Left lobe of liver (tissue), 2 donors: ENCODE data around the gene WDR38. TPM values are rescaled to one million over a fixed set of nuclear protein-coding genes. Genes with fewer than 3 reads are reported as not detected.
A peak's percentile ranks its signal among the peaks of the same experiment; 100 is the strongest.

Experiments used
- ATAC-seq: fragments of 200-7000 bp; cut with Tn5 transposase; one replicate; pipeline ENCODE4 v1.9.1; 2020; ENCODE audit warnings: mild to moderate bottlenecking, moderate library complexity
- DNase-seq: peaks from one replicate; pipeline ENCODE4 v3.0.0-alpha.2; 2020; ENCODE audit warnings: low spot score
- total RNA-seq: library from RNA; stranded (reverse); gene quantifications from one replicate; pipeline ENCODE4 v1.2.1, GENCODE V29; 2021
- donor health status: DM: no; HTN: no; CAD: no; lungs with moderate emphysema.
- donor health status: DM: no; HTN: yes; CAD: no.

WDR38 gene
- total RNA-seq, result not detected

- DNase-seq, result peak; percentile 78
- ATAC-seq, result peak; percentile 91
These were observed at the start of gene WDR38 for GRCh38 chr9:124852829-124853531. Gene WDR38, plus strand, starts transcription at chr9:124853460. Its CDS starts 72 bp downstream, at chr9:124853532.

- no peak for ATAC-seq
- no peak for DNase-seq
These were observed 49.3 kb upstream of the WDR38 start for GRCh38 chr9:124803911-124804310.

- ATAC-seq (no peak), DNase-seq (no peak)
These were observed 48.1 kb upstream of the WDR38 start for GRCh38 chr9:124805186-124805585.

- no peak for DNase-seq
- no peak for ATAC-seq
These were observed 44.9 kb upstream of the WDR38 start for GRCh38 chr9:124808246-124808956.

DNA sequence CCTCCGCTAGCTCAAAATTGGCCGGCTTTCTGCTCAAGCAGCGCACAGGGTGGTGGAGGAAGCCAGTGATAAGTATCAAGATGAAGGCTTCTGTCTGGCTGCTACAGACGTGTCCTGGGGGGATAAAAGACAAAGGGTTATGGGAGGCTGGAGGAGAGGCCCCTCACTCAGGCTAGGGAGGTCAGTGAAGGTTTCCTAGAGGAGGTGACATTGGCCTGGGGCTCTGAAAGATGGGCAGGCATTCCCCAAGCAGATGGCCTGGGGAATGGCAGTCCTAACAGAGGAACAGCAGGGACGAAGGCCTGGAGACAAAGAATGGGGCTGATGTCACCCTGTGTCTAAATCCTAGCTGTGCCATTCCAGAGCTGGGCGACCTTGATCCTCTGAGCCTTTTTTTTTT is 44.0 kb upstream of the WDR38 start:
- DNase-seq, result no peak
- ATAC-seq, result no peak

- ATAC-seq, result no peak
- DNase-seq, result no peak
These were observed 43.3 kb upstream of the WDR38 start for GRCh38 chr9:124809741-124810500.

DNA sequence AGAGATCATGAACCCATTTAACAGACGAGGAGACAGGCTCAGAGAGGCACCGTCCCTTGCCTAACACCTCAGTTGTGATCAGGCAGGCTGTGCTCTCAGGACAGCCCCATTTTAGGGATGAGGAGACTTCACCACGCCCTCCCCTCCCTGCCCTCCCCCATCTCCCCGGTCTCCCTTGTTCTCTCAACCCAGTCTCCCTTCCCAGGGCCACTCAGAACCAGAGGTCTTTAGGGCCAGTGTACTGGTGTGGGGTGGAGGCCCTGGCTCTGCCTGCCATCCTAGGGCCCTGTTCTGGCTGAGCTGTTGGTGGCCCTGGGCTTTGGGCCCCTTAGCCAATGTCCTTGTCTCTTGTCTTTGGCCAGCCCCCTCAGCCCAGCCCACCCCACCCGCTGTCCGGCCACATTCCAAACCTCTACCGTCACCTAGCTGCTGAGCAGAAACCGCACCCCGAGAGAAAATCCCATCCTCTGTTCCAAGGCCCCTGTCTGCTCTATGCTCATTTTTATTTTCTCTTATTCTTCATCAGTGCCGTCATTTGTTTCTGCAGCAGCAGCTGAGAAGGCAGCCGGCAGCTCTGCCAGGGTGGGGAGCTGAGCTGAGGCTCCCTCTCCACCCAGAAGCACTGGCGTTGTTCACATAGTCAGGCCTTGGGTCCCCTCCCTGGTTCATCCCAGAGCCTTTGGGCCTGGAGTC is 42.5 kb upstream of the WDR38 start:
- DNase-seq (no peak), ATAC-seq (no peak)

DNA sequence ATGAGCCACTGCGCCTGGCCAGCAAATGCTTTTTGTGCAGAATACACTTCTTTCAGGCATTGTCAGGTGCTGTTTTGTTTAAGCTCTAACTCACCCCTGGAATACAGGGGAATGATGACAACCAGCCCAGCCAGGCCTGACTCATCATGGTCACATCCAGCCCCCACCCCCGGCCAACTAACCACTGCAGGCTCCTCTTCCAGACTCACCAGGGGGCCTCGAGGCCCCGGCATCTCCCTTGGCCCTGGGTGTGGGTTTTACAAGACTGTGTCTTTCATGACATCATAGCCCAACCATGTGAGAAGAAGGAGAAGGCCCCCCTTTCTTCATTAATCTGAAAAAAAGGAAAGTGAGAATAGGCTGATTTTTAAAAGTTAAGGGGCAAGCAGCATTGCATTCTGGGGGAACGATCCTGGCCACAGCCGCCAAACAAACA is 40.8 kb upstream of the WDR38 start:
- DNase-seq, result no peak
- ATAC-seq, result no peak

DNA sequence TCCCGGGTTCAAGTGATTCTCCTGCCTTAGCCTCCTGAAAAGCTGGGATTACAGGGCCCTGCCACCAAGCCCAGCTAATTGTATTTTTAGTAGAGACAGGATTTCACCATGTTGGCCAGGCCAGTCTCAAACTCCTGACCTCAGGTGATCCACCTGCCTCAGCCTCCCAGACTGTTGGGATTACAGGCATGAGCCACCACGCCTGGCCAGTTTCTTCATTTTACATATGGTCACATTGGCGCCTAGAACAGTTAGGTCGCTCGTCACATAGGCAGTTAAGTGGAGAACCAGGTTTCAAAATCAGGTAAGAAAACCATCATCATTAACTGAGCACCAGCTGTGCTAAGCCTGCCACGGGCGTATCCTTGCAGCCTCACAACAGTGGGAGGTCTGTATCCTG is 40.2 kb upstream of the WDR38 start:
- DNase-seq (no peak), ATAC-seq (no peak)

DNA sequence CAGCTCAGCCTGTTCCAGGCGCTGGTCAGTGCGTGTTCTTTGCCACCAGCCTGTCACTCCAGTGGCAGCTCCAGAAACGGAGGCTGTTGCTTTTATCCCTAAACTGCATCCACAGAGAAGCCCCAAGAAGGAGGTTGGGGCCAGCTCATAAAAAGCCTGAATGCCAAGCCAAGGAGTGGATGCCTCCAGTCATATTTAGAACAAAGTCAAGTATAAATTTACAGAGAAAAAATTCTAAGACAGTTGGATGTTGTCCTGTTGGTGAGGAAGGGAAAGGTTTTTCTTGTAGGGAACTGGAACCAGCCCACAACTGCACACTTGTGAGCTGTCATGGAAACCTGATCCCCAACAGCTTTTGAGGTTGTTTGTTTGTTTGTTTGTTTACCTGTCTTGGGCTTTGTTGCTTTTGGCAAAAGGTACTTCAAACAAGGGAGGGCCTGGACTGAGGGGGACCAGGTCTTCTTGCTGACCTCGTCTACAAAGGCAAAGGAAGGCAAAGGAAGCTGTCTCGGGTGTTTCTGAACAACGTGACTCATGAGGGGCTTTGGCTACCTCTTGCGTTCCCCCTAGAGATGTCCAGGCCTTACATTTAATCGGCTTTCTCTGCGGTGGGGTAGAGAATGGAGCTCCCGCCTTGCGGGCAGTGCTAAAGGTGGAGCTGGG is 39.6 kb upstream of the WDR38 start:
- no peak for ATAC-seq
- DNase-seq, result no peak

DNA sequence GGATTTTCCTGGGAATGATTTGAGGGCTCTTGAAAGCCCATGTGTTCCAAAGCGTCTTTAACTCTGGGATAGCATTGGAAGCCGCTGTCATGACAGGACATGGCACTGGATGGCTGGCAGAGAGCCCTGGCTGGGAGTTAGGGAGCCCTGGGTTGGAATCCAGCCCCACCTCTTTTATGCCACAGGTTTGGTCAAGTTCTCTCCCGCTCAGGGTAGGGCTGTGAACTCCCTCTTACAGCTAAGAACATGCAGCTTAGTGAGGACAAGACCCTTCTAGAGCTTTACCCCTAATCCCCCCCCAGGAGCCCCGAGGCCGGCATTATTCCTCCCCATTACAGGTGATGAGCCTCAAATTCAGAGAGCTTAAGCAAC is 39.1 kb upstream of the WDR38 start:
- no peak for DNase-seq
- no peak for ATAC-seq

DNA sequence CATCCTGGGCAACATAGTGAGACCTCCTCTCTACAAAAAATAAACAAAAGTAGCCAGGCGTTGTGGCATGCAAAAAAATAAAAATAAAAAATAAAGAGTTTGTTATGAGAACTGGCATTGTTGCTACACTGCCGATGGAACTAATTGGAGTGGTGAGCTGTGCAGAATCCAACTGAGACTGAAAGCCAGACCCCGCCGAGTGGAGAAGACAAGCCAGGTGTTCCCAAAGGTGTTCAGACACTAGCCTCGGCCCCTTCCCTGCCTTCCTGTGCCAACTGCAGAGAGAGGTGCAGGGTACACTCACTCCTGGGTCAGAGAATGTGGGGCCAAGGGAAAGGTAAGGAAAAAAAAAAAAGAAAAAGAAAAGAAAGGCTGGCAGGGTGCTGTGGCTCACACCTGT is 37.7 kb upstream of the WDR38 start:
- ATAC-seq, result no peak
- no peak for DNase-seq

- DNase-seq (peak; percentile 54), ATAC-seq (peak; percentile 90)
These were observed 34.6 kb upstream of the WDR38 start for GRCh38 chr9:124818431-124819281.

- DNase-seq (no peak), ATAC-seq (no peak)
These were observed 32.3 kb upstream of the WDR38 start for GRCh38 chr9:124820698-124821623.

DNA sequence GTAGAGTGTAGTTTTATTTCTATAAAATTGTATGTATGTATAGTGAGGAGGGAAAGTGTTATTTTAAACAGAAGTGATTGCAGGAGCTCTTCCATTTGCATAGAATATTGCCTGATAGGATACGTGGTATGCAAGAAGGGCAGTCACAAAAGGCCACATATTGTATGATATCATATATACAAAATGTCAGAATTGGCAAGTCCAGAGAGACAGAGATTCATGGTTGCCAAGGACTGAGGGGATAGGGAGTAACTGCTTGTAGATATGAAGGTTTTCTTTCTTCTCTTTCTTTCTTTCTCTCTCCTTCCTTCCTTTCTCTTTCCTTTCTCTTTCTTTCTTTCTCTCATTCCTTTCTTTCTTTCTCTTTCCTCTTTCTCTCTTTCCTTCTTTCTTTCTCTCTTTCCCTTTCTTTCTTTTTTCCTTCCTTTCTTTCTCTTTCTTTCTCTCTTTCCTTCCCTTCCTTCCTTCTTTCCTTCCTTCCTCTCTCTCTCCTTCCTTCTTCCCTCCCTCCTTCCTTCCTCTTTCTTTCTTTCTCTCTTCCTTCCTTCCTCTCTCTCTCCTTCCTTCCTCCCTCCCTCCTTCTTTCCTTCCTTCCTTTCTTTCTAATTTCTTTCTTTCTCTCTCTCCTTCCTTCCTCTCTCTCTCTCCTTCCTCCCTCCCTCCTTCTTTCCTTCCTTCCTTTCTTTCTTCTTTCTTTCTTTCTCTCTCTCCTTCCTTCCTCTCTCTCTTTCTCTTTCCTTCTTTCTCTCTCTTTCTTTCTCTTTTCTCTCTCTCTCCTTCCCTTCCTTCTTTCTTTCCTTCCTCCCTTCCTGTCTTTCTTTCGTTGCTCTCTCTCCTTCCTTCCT is 24.5 kb upstream of the WDR38 start:
- ATAC-seq (no peak), DNase-seq (no peak)

- ATAC-seq (no peak), DNase-seq (no peak)
These were observed 24.0 kb upstream of the WDR38 start for GRCh38 chr9:124829334-124829669.

GRCh38 chr9:124830593-124830992 is 22.7 kb upstream of the WDR38 start:
- ATAC-seq, result no peak
- no peak for DNase-seq
